GM21360 (cell line): ENCODE data around the gene CIB1.

Source experiments
- ATAC-seq: cut with Tn5 transposase; IDR thresholded peaks from one replicate; pipeline ENCODE4 v1.9.1; 2021; ENCODE audit warnings: mild to moderate bottlenecking, moderate library complexity; ENCODE audit not compliant: unreplicated experiment

The CIB1 gene

GRCh38 chr15:90219421-90220141 is 14.2 kb downstream of the CIB1 start:
- ATAC-seq, result no peak

- ATAC-seq, result no peak
Observed at GRCh38 chr15:90217671-90218394, 15.9 kb downstream of the CIB1 start.

DNA sequence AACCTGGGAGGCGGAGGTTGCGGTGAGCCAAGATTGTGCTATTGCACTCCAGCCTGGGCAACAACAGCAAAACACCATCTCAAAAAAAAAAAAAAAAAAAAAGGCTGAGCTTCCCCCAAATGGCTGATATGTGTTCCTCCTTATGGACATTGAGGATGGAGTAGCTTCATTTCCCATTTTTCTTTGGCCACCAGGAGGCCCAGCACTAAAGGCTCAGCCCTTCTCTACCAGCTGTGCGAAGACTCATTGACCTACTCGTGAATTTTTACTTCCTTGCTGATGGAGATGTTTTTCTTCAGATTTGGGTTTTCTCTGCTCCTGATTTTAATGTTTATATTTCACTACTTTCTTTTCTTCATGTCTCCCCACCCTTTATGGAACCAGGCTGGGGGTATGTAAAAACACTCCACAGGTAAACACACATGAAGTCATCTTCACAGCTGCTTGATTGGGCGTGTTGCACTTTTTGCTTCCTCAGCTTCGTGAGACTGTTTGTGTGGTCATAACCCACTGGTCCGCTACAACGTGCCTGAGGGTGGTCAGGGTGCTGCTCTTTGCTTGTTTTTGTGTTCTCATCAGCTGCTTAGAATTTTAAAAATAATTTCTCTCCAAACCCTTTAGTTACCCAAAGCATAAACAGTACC is 19.1 kb downstream of the CIB1 start:
- no peak for ATAC-seq

DNA sequence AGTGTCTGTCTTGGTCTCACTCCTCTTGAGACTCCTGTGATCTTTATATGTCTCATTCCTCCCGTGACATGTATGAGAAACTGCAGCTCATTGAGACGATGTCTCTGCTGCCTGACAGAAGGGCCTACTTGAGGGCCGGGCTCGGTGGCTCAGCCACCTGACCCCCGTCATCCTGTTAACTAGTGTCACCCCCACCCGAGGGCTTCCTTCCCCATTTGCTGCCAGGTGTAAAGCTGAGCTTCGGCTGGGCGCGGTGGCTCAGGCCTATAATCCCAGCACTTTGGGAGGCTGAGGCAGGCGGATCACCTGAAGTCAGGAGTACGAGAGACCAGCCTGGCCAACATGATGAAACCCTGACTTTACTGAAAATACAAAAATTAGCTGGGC is 19.9 kb downstream of the CIB1 start:
- ATAC-seq, result no peak

DNA sequence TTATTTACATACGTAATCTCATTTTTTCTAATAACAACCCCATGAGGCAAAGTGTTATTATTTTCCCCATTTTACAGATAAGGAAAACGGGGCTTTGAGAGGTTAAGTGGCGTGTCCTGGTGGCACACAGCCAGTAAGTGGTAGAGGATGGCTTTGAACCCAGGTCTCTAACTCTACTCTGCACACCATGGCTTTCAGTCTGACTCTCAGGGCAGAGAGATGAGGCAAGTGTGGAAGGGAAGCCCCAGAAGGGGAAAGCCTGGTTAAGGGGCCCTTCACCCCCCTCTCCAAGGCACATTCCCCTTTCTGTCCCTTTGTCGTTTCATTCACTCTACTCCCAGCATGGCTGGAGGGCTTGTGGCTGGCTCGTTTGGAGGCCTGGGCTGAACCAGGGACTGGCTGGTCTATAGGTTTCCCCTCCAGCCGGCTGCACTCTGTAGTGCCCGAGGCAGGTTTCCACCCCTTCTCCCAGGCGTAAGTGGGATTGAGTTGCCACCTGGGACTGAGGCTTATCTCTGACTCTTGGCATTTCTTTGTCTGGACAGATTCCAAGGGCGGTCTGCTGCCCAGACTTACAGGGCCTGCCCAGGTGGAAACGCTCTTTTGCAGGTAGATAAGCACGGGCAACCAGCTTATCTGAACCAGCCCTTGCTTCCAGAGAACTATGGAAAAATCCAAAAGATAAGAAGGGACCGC is 20.5 kb downstream of the CIB1 start:
- ATAC-seq, result no peak

DNA sequence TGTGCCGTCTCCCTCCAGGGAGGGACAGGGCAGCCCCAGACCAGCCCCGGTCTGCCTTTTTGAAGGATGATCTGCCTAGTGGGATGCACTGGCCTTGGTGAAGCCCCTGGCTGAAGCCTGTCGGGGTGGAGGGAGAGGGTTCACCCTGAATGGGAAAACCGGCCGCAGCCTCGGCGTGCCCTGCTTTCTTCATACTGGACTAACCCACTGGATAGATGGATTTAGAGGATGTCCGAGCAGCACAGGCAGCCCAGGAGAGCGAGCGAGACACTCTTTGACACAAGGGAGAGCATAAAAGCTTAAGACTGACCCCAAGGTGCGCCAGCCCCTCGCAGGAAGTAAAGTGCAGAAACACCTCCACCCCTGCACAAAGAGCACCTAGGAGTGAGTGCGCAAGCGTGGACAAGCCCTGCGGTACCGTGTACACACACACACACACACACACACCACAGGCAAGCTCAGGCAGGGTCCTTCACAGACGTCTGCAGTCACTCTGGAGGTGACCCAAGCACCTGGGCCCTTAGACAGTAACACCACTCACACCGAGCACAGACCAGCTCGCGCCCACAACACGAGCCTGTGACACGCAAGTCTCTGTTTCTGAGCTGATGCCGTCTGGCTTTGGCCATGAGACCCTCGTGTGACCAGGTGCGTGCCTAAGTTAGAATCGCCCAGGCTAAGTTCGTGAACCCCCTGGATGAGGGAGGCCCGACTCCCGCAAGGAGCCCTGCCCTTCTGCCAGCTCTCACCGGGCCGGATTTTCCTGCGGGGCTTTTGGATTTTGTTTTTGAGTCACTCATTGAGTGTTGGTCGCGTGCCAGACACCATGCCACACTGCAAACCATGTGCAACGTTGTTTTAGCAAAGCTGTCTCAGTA is 21.3 kb downstream of the CIB1 start:
- ATAC-seq, result no peak

DNA sequence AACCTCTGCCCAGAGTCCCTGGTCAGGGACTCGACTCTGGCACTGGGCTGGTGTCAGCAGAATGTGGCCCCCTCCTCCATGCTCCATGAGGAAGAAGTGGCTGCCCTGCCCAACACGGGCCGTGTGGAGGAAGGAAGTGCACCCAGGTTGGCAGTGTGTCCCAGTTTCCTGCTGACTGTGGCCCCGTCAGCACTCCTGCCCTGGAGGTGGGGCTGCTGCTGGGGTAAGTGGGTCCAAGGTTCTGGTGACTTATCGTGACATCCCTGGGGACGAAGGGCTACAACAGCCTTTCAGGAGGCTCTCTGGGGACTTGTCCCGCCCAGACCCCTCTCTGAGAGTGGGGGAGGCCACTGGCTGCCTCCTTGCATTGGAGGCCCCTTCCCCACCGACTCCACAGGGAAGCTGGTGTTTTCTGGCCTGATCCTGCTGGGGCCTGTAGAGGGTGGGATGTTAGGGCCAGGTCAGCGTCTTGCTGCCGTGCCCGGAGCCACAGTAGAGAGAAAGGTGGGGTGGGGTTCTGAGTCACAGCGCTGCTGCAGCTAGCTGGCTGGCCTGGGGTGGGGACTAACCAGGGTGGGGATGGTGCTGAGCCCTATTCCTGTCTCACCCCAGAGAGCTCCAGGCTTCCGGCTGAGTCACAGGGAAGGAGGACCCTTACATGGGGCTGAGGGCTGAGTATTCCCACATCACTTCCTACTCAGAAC is 22.1 kb downstream of the CIB1 start:
- ATAC-seq, result no peak

- ATAC-seq, result no peak
Observed at GRCh38 chr15:90211009-90211408, 22.7 kb downstream of the CIB1 start.

DNA sequence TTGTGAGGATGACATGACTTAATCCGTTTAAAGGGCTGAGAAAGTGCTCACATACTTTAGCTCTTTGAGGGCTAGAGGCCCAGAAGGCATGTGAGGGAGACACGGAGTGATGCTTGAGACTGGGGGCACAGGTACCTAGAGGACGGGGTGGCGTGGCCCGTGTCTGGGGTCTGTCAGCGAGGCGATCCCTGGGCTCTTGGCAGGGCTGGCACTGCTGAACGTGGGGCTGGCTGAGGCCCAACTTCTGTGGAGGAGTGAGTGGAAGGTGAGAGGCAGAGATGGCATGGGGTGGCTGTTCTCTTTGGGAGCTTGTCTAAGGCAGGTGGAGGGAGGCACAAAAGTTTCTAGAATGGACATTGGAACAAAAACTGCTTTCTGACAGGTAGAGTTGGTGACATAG is 23.1 kb downstream of the CIB1 start:
- no peak for ATAC-seq

DNA sequence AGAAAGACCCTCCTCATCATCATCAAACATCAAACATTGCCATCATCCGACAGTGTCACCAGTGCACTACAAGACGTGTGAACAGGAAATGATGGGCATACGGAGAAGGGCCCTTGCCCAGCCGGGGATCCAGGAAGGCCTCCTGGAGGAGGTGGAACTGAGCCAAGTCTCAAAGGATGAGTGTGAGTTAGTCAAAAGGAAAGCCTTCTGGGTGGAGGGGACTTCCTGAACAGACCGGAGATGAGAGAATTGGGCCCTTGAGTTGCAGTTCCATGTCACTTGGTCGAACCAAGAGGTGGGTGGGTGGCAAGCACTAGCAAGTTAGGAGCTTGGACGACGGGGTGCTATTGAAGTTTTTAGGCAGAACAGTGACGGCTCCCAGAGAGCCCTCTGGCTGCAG is 24.1 kb downstream of the CIB1 start:
- no peak for ATAC-seq

DNA sequence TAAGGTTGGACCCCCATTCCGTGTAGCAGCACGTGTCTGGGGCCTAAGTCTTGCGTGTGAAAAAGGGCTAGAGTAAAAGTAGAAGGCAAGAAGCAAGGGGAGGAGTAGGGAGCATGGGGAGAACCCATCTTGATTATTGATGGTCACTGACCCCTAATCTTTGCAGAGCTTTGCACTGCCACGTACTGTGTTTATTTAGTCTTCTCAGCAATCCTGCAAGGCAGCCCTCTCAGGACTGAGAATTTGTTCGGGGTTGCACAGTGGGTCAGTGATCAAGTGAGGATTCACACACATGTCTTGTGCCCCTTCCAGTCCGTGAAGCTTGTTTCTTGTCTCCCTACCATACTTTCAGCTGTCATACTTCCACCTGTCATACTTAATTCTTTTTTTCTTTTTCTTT is 25.4 kb downstream of the CIB1 start:
- ATAC-seq, result no peak

DNA sequence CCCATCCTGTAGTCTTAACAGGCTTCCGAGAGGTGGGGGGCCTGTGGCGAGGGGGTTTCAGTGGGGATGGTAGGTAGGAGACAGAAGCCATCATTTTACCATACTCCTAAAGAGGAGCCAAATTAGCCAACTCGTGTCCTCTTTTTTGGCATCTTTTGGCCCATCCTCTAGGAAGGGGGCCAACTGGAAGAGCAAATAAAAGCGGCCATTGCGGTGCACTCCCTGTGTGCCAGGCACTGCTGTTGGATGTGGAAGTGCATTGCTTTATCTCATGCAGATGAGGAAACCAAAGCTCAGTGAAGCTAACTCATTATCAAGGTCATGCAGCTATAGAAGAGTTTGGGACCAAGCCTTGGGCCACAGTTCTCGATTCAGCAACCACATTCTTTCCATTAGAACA is 26.5 kb downstream of the CIB1 start:
- no peak for ATAC-seq

DNA sequence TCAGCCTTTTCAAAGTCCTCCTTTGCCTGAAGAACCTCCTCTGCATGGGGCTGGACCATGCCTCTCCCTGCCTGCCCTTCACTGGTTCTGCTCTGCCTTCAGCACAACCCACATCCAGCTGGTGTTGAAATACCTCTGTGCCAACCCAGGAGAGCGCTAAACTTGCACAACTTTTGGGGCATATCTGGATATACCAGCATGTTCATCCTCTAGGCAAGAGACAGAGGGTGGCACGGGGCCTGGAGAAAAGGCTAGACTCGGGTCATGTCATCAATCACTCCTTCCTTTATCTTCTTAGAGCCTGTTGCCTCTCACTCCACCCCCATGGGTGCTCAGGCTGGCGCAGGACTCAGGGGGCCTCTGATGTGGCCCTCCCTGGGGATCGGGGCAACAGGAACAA is 27.9 kb downstream of the CIB1 start:
- ATAC-seq, result no peak

DNA sequence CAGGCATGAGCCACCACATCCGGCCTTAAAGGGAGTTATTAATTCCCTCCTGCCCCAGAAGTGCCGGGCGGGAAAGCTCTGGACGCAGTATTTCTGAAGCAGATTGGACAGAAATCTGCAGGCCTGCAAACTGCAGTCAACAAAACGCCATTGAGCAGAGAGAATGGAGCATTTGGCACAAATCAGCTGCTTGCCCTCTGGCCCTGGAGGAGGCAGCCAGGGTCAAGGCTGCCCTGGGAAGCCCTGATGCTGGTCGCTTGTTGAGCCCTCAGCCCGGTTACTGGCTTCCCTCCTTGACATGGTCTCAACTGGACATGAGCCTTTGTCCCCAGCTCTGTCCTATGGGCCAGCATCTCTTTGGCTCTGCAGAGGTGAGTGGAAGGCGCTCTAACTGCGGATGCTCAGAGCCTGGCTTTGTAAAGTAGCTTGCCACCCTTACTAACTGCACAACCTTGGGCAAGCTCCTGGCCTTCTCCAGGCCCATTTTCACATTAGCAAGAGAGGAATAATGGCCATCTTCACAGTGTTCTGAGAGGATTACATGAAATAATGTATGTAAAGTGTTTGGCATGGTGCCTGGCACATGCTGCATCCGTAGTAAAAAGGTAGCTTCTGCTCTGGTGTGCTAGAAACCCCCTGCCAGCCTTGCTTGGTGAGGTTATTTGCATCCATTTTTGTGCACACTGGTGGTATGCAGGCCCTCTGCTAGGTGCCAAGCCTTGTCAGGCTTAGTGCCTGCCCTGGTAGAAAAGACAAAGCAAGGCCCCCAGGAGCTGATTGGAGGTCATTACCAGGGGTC is 28.5 kb downstream of the CIB1 start:
- ATAC-seq, result no peak

GRCh38 chr15:90203922-90204321 is 29.8 kb downstream of the CIB1 start:
- ATAC-seq, result no peak

- ATAC-seq, result no peak
Observed at GRCh38 chr15:90203473-90203872, 30.3 kb downstream of the CIB1 start.

DNA sequence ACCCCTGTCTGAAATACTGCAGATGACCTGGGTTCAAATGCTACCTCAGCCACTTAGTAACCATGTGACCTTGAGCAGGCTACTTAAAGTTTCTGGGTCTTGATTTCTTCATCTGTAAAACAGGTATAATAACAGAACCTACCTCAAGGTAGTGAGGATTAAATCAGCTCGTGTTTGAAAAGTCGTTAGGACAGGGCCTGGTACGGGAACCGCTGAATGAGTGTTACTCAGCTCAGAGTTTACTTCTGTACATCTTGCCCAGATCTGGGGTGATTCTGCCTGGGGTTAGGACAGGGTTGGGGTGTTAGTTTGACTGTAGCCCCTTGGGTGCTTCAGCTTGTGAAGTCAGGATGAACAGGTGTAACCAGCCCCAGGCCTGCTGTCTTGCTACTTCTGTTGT is 30.8 kb downstream of the CIB1 start:
- no peak for ATAC-seq

DNA sequence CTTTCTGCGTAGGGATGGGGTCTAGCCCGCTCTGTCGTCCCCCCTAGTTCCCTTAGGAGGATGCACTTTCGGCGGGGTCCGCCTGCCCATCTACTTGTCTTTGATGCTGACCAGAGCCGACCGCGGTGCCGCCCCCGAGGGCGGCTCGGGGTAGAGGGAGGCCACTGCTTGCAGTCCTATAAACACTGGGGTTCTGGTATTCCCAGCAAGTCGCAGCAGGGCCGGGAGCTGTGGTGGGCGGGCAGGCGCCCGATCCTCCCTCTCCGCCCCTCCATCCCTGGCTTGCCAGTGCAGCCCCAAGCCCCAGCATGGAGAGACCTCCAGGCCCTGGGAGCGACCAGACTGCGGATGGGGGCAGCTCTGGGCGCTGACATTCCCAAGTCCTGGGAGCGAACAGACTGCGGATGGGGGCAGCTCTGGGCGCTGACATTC is 31.8 kb downstream of the CIB1 start:
- no peak for ATAC-seq
